HepG2 (cell line): ENCODE measurements around the gene ZBTB45. TPM values are rescaled to one million over a fixed set of nuclear protein-coding genes. Genes with fewer than 3 reads are reported as not detected.

ENCODE experiments used
- DZIP1 ChIP-seq: sonication (generic); formaldehyde crosslinking; IDR thresholded peaks from 2 replicates; pipeline ENCODE4 v1.5.0; 2020; ENCODE audit warnings: mild to moderate bottlenecking, missing genetic modification reagents
- IRF2 ChIP-seq: IDR thresholded peaks from 2 replicates; pipeline ENCODE4 v1.6.1; 2018; ENCODE audit warnings: missing genetic modification reagents, missing compliant biosample characterization
- JARID2 ChIP-seq: sonication (generic); formaldehyde crosslinking; IDR thresholded peaks from 2 replicates; pipeline ENCODE4 v1.8.1; 2023; ENCODE audit warnings: missing genetic modification reagents, inconsistent platforms; ENCODE audit not compliant: insufficient replicate concordance
- KDM4B ChIP-seq: sonication (generic); formaldehyde crosslinking; IDR thresholded peaks from 2 replicates; pipeline ENCODE4 v1.4.0; 2020; ENCODE audit warnings: missing genetic modification reagents
- KLF16 ChIP-seq, 2 experiments: sonication (generic) in 1 of 2; formaldehyde crosslinking in 1 of 2; IDR thresholded peaks; 2 replicates each; pipeline versions ENCODE4 v1.6.1 to v1.8.0; 2016 to 2023; ENCODE audit warnings: missing genetic modification reagents in 2 of 2, missing compliant biosample characterization in 1 of 2
- NCOA2 ChIP-seq: sonication (generic); formaldehyde crosslinking; IDR thresholded peaks from 2 replicates; pipeline ENCODE4 v1.8.0; 2022; ENCODE audit warnings: inconsistent platforms
- NFYB ChIP-seq: sonication (generic); formaldehyde crosslinking; IDR thresholded peaks from 2 replicates; pipeline ENCODE4 v1.4.0; 2020; ENCODE audit warnings: missing genetic modification reagents
- PHB2 ChIP-seq: fragments of 450-650 bp; IDR thresholded peaks from 2 replicates; pipeline ENCODE4 v1.6.1; 2018; ENCODE audit not compliant: partially characterized antibody
- SMAD1 ChIP-seq: sonication (generic); formaldehyde crosslinking; IDR thresholded peaks from 2 replicates; pipeline ENCODE4 v1.4.0; 2020; ENCODE audit warnings: missing genetic modification reagents, low read depth, mild to moderate bottlenecking, borderline replicate concordance
- SMYD3 ChIP-seq: sonication (generic); formaldehyde crosslinking; IDR thresholded peaks from 2 replicates; pipeline ENCODE4 v1.8.1; 2023; ENCODE audit warnings: mild to moderate bottlenecking, missing genetic modification reagents
- SRY ChIP-seq: sonication (generic); formaldehyde crosslinking; IDR thresholded peaks from 2 replicates; pipeline ENCODE4 v1.8.0; 2022; ENCODE audit warnings: mild to moderate bottlenecking, missing genetic modification reagents
- TCF7 ChIP-seq: sonication (generic); IDR thresholded peaks from 2 replicates; pipeline ENCODE4 v1.6.1; 2016; ENCODE audit warnings: antibody characterized with exemption, low read depth
- THAP9 ChIP-seq: sonication (generic); formaldehyde crosslinking; IDR thresholded peaks from 2 replicates; pipeline ENCODE4; 2020; ENCODE audit warnings: missing genetic modification reagents, mild to moderate bottlenecking, borderline replicate concordance
- ZBTB20 ChIP-seq: sonication (generic); formaldehyde crosslinking; IDR thresholded peaks from 2 replicates; pipeline ENCODE4 v1.8.1; 2023; ENCODE audit warnings: missing genetic modification reagents, low read depth, mild to moderate bottlenecking, borderline replicate concordance
- ZKSCAN1 ChIP-seq: fragments of 150-350 bp; IDR thresholded peaks from 2 replicates; pipeline ENCODE4 v1.6.1; 2014; ENCODE audit warnings: low read length
- ZNF264 ChIP-seq: sonication (generic); formaldehyde crosslinking; IDR thresholded peaks from 2 replicates; pipeline ENCODE4 v1.4.0; 2020; ENCODE audit warnings: missing genetic modification reagents
- ZNF3 ChIP-seq: IDR thresholded peaks from 2 replicates; pipeline ENCODE4 v1.7.0; 2017; ENCODE audit warnings: inconsistent platforms
- ZNF317 ChIP-seq: sonication (generic); formaldehyde crosslinking; IDR thresholded peaks from 2 replicates; pipeline ENCODE4 v1.5.0; 2020; ENCODE audit warnings: mild to moderate bottlenecking, missing genetic modification reagents
- ZNF510 ChIP-seq: sonication (generic); formaldehyde crosslinking; IDR thresholded peaks from 2 replicates; pipeline ENCODE4 v1.4.0; 2020; ENCODE audit warnings: low read depth, mild to moderate bottlenecking, missing genetic modification reagents
- ZNF703 ChIP-seq: sonication (generic); formaldehyde crosslinking; IDR thresholded peaks from 2 replicates; pipeline ENCODE4 v1.5.1; 2020; ENCODE audit warnings: missing genetic modification reagents, mild to moderate bottlenecking, moderate library complexity, borderline replicate concordance
- ZSCAN31 ChIP-seq: sonication (generic); formaldehyde crosslinking; IDR thresholded peaks from 2 replicates; pipeline ENCODE4 v1.5.0; 2020; ENCODE audit warnings: low read depth, mild to moderate bottlenecking, missing genetic modification reagents
- polyA plus RNA-seq, 8 experiments: library from polyadenylated mRNA; depleted of rRNA in 3 of 8; stranded (reverse) in 7 of 8; unstranded in 1 of 8; fragments of >200 nt; fragmentation: Illumina TruSeq in 4 of 8; extraction: Trizol in 4 of 8; gene quantifications; 2 replicates each; pipeline versions ENCODE4 v1.2.1 to v1.2.3, GENCODE V29; 2011 to 2016; ENCODE audit warnings: low read depth in 4 of 8, missing spikeins in 1 of 8, mixed read lengths in 1 of 8; ENCODE audit not compliant: insufficient read depth in 1 of 8
- total RNA-seq, 5 experiments: library from RNA; depleted of rRNA; stranded (reverse); fragments of >200 nt; fragmentation: Illumina TruSeq; extraction: Trizol; gene quantifications; 2 replicates each; pipeline ENCODE4 v1.2.3, GENCODE V29; 2016; ENCODE audit warnings: low read depth in 1 of 5
- TF ChIP-seq, protein P1 (sequence below): sonication (generic); formaldehyde crosslinking; IDR thresholded peaks from 2 replicates; pipeline ENCODE4 v1.4.0; 2020; ENCODE audit warnings: mild to moderate bottlenecking, missing genetic modification reagents

The ZBTB45 gene
- total and polyA plus RNA-seq, 2 of the 13 experiments (the other 11 are each of a cell fraction or from before 2014, with no cell fraction given): 3.0 to 3.7 TPM

GRCh38 chr19:58519355-58520256, at the start of gene ZBTB45 (continued):
- TF ChIP-seq KLF16 (CRISPR knock-in tag; IDR thresholded peaks at IDR 0.05): peak in 1 of 2 experiments; percentile 97; a peak in 1 of 4 replicates
- peak; percentile 94 for TF ChIP-seq SRY
- peak; percentile 91; the same call in 1 of the 2 replicates for TF ChIP-seq KDM4B (CRISPR knock-in tag)
- TF ChIP-seq PHB2: no peak
- TF ChIP-seq ZNF317: peak; percentile 88; the same call in 1 of the 2 replicates
- 0 out of 2 replicates have a peak, but pooled peaks have one; percentile 65 for TF ChIP-seq SMAD1
- TF ChIP-seq JARID2 (CRISPR knock-in tag): peak; percentile 36
- TF ChIP-seq NCOA2 (CRISPR knock-in tag): peak; percentile 82
- TF ChIP-seq DZIP1: peak; percentile 70
- peak; percentile 95 for TF ChIP-seq ZNF703 (CRISPR knock-in tag)
- peak; percentile 99 for TF ChIP-seq ZSCAN31 (CRISPR knock-in tag)
- TF ChIP-seq ZNF510 (CRISPR knock-in tag): peak; percentile 93
- TF ChIP-seq, protein P1, sequence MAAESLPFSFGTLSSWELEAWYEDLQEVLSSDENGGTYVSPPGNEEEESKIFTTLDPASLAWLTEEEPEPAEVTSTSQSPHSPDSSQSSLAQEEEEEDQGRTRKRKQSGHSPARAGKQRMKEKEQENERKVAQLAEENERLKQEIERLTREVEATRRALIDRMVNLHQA (CRISPR knock-in tag): no peak
- peak; percentile 97 for TF ChIP-seq IRF2 (CRISPR knock-in tag)
- peak; percentile 91 for TF ChIP-seq ZBTB20 (CRISPR knock-in tag)
- TF ChIP-seq NFYB (CRISPR knock-in tag): peak; percentile 55
- no peak for TF ChIP-seq SMYD3 (CRISPR knock-in tag)
- peak; percentile 98 for TF ChIP-seq THAP9 (CRISPR knock-in tag)
- TF ChIP-seq TCF7: no peak
- TF ChIP-seq ZKSCAN1: peak; percentile 72; the same call in 1 of the 2 replicates
- peak; percentile 69; the same call in 1 of the 2 replicates for TF ChIP-seq ZNF264
- TF ChIP-seq ZNF3 (CRISPR knock-in tag): peak; percentile 76
